ENCODE measurements around the gene UPK2. TPM values are rescaled to one million over a fixed set of nuclear protein-coding genes. Genes with fewer than 3 reads are reported as not detected.
A peak's percentile ranks its signal among the peaks of the same experiment; 100 is the strongest.

Gene UPK2
- polyA plus RNA-seq, 1 donor (not counting 4 experiments of a cell fraction or from before 2014, with no cell fraction given): 0.20 TPM

DNA sequence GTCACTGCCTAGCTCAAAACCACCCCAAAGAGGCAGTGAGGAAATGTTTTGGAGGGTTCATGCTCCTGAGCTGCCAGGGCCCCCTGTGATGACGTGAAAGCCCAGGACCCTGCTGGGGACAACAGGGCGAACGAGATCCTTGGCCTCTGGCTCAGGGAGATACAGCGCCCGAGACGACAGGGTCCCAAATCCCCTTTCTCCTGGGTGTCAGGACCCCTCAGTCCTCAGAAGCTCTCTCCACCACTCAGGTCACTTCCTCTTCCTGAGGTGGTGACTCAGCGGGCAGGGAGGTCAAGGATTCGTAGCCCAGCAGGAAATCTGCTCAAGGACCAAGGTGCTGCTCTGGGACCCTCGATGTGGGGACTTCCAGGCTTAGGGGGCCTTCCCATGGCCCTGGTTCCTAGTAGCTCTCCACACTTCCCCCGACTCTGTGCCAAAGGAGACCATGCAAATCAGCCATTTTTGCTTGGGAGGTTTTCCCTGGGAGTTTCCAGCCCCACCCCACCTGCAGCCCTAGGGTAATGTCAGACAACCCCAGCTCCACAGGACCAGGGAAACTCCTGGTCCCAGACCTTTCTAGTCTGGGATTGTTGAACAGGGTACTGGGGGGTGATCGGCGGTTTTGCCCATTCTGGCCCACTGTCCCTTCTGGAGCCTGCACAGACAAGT lies 43.2 kb upstream of the UPK2 start:
- Histone ChIP-seq H3K36me3 (ENCODE audit: control insufficient read depth in 2 of 2, extremely low read depth in 1 of 2, insufficient read depth in 2 of 2, low read length in 2 of 2) (peaks cover 8 to 31% of the 10 kb centered on the region in 2 experiments), H3K79me2 (ENCODE audit: control insufficient read depth, insufficient read depth, low read length) (peaks cover 58% of the 10 kb centered on the region), H3K4me2 (ENCODE audit: control insufficient read depth, extremely low read depth, insufficient read depth, low read depth, low read length) (peak overlapping the region; percentile 83), H3K9me3 (ENCODE audit: control insufficient read depth, low read depth, low read length) (no peaks in the 10 kb centered on the region), H4K20me1 (ENCODE audit: control insufficient read depth, extremely low read depth, insufficient read depth, low read length) (no peaks in the 10 kb centered on the region), H3K4me3 (ENCODE audit: control insufficient read depth in 2 of 3, extremely low read depth in 1 of 3, insufficient read depth in 2 of 3, low read depth in 1 of 3, low read length in 3 of 3) (peak overlapping the region in 2 of 3 experiments; percentile 43 to 46), H3K4me1 (ENCODE audit: control insufficient read depth, extremely low read depth, insufficient read depth, low read length) (peaks cover 93% of the 10 kb centered on the region), H2AFZ (ENCODE audit: control insufficient read depth, low read length) (no peak overlapping the region), H3K27me3 (ENCODE audit: control insufficient read depth, extremely low read depth, insufficient read depth, low read length) (no peaks in the 10 kb centered on the region), H3K9me1 (ENCODE audit: control insufficient read depth, extremely low read depth, insufficient read depth, low read length) (no peaks in the 10 kb centered on the region), H3K27ac (ENCODE audit: control insufficient read depth, insufficient read depth, low read length) (peak overlapping the region; percentile 99), H3K9ac (ENCODE audit: control insufficient read depth, extremely low read depth, insufficient read depth, low read length) (peak overlapping the region; percentile 88)
- dilution Hi-C loops (cut with MboI; ENCODE audit: extremely low pct_ligation_motif_present, low sequenced_read_pairs): no loop called here
- DNase-seq (ENCODE audit: low read depth, low spot score): no peak
- FAIRE-seq: peak; percentile 43
- TF ChIP-seq, protein P1, sequence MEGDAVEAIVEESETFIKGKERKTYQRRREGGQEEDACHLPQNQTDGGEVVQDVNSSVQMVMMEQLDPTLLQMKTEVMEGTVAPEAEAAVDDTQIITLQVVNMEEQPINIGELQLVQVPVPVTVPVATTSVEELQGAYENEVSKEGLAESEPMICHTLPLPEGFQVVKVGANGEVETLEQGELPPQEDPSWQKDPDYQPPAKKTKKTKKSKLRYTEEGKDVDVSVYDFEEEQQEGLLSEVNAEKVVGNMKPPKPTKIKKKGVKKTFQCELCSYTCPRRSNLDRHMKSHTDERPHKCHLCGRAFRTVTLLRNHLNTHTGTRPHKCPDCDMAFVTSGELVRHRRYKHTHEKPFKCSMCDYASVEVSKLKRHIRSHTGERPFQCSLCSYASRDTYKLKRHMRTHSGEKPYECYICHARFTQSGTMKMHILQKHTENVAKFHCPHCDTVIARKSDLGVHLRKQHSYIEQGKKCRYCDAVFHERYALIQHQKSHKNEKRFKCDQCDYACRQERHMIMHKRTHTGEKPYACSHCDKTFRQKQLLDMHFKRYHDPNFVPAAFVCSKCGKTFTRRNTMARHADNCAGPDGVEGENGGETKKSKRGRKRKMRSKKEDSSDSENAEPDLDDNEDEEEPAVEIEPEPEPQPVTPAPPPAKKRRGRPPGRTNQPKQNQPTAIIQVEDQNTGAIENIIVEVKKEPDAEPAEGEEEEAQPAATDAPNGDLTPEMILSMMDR (optimal IDR thresholded peaks at IDR 0.05 in 1 of 3, IDR thresholded peaks at IDR 0.05 in 1 of 3, conservative IDR thresholded peaks at IDR 0.05 in 1 of 3; ENCODE audit: extremely low read depth in 1 of 3, insufficient read depth in 2 of 3, low read length in 3 of 3): no peak
- TF ChIP-seq EZH2 (IDR thresholded peaks at IDR 0.05; ENCODE audit: low read length): no peak

DNA sequence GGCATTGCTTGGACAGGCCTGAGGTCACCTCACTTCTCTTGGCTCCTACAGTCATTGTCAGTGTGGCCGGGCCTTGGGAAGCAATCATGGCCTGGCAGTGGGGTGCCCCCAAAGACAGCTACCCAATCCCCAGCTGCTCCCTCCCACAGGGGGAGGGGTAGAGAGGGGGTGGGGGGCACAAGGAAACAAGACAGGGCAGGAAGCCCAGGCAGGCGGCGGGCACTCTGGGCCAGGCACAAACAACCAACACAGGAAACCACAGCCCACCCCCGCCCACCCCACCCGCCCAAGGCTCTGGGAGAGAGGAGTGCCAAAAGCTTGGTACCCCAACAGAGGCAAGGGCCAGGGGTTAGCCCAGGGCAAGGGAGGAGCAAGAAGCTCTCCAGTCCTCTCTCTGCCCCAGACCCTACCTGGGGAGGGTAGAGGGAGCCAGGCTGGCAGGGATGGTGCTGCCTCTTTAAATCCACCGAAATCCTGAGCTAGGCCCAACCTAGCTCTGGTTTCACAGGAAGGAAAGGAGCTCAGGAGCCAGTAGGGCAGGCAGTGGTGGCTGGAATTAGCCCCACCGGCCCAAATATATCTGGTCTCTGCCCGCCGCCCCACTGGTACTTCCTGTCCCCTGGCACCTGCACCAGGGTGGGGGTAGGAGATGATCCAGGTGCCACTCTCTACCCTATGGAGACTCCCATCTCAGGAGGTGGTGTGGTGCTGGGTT lies 42.5 kb upstream of the UPK2 start:
- dilution Hi-C loops (cut with MboI; ENCODE audit: extremely low pct_ligation_motif_present, low sequenced_read_pairs): no loop called here
- Histone ChIP-seq H3K9ac (ENCODE audit: control insufficient read depth, extremely low read depth, insufficient read depth, low read length) (peak overlapping the region; percentile 88), H3K4me2 (ENCODE audit: control insufficient read depth, extremely low read depth, insufficient read depth, low read depth, low read length) (peak overlapping the region; percentile 83), H3K4me3 (ENCODE audit: control insufficient read depth in 2 of 3, extremely low read depth in 1 of 3, insufficient read depth in 2 of 3, low read depth in 1 of 3, low read length in 3 of 3) (peak overlapping the region in 2 of 3 experiments; percentile 43 to 49), H3K27me3 (ENCODE audit: control insufficient read depth, extremely low read depth, insufficient read depth, low read length) (no peaks in the 10 kb centered on the region), H4K20me1 (ENCODE audit: control insufficient read depth, extremely low read depth, insufficient read depth, low read length) (no peaks in the 10 kb centered on the region), H3K27ac (ENCODE audit: control insufficient read depth, insufficient read depth, low read length) (peak overlapping the region; percentile 99), H2AFZ (ENCODE audit: control insufficient read depth, low read length) (no peak overlapping the region), H3K9me1 (ENCODE audit: control insufficient read depth, extremely low read depth, insufficient read depth, low read length) (no peaks in the 10 kb centered on the region), H3K79me2 (ENCODE audit: control insufficient read depth, insufficient read depth, low read length) (peaks cover 58% of the 10 kb centered on the region), H3K4me1 (ENCODE audit: control insufficient read depth, extremely low read depth, insufficient read depth, low read length) (peaks cover 95% of the 10 kb centered on the region), H3K9me3 (ENCODE audit: control insufficient read depth, low read depth, low read length) (no peaks in the 10 kb centered on the region), H3K36me3 (ENCODE audit: control insufficient read depth in 2 of 2, extremely low read depth in 1 of 2, insufficient read depth in 2 of 2, low read length in 2 of 2) (peaks cover 5 to 25% of the 10 kb centered on the region in 2 experiments)
- FAIRE-seq (peak; percentile 17), DNase-seq (ENCODE audit: low read depth, low spot score) (no peak)
- TF ChIP-seq EZH2 (IDR thresholded peaks at IDR 0.05; ENCODE audit: low read length): no peak
- TF ChIP-seq, protein P1 (optimal IDR thresholded peaks at IDR 0.05 in 1 of 3, IDR thresholded peaks at IDR 0.05 in 1 of 3, conservative IDR thresholded peaks at IDR 0.05 in 1 of 3; ENCODE audit: extremely low read depth in 1 of 3, insufficient read depth in 2 of 3, low read length in 3 of 3): no peak
